COLO668 (cell line): Measurements from ENCODE around the gene CCND1.
A peak's percentile ranks its signal among the peaks of the same experiment; 100 is the strongest.

Source experiments
- DNase-seq: peaks from one replicate; lab custom pipeline; 2025; ENCODE audit not compliant: unreplicated experiment; lab: John Stamatoyannopoulos, UW

The CCND1 gene

GRCh38 chr11:69640260-69640994 lies 529 bp upstream of the CCND1 start:
- no peak for DNase-seq

GRCh38 chr11:69641681-69642548 lies 959 bp downstream of the CCND1 start:
- DNase-seq, result no peak

- peak; percentile 8 for DNase-seq
Measured at GRCh38 chr11:69642549-69642912, 1.6 kb downstream of the CCND1 start.

GRCh38 chr11:69642913-69643632 lies 2.1 kb downstream of the CCND1 start:
- peak; percentile 70 for DNase-seq

- peak; percentile 15 for DNase-seq
Measured at GRCh38 chr11:69643646-69644045, 2.7 kb downstream of the CCND1 start.

GRCh38 chr11:69644071-69644961 lies 3.4 kb downstream of the CCND1 start:
- DNase-seq, result peak; percentile 35

GRCh38 chr11:69644962-69645675 lies 4.2 kb downstream of the CCND1 start:
- no peak for DNase-seq

GRCh38 chr11:69645801-69646492 lies 5.0 kb downstream of the CCND1 start:
- peak; percentile 73 for DNase-seq

GRCh38 chr11:69646493-69647389 lies 5.8 kb downstream of the CCND1 start:
- DNase-seq, result no peak

- DNase-seq, result no peak
Measured at GRCh38 chr11:69647390-69647748, 6.4 kb downstream of the CCND1 start.

GRCh38 chr11:69647761-69648497 lies 7.0 kb downstream of the CCND1 start:
- DNase-seq, result no peak

GRCh38 chr11:69648679-69649575 lies 8.0 kb downstream of the CCND1 start:
- no peak for DNase-seq

GRCh38 chr11:69649576-69649900 lies 8.6 kb downstream of the CCND1 start:
- no peak for DNase-seq

GRCh38 chr11:69650081-69650831 lies 9.3 kb downstream of the CCND1 start:
- no peak for DNase-seq

GRCh38 chr11:69650832-69651344 lies 9.9 kb downstream of the CCND1 start:
- no peak for DNase-seq
